Liver (tissue), 9 donors: ENCODE data around the gene CD1E. TPM values are rescaled to one million over a fixed set of nuclear protein-coding genes. Genes with fewer than 3 reads are reported as not detected.

ENCODE experiments used
- DNase-seq: peaks from one replicate; pipeline ENCODE4 v3.0.0-alpha.2; 2017; ENCODE audit warnings: low spot score
- H3K27ac ChIP-seq, 2 donors: one replicate each; pipeline ENCODE4 v1.7.0; 2013; ENCODE audit warnings: inconsistent platforms in 2 of 2, low read length in 2 of 2, control low read depth in 1 of 2, low read depth in 1 of 2, mild to moderate bottlenecking in 1 of 2
- H3K27me3 ChIP-seq, 4 donors: one replicate each; pipeline versions ENCODE4 v1.6.1 to v1.7.0; 2013; ENCODE audit warnings: low read length in 3 of 4, inconsistent platforms in 1 of 4, mild to moderate bottlenecking in 1 of 4, moderate library complexity in 1 of 4; ENCODE audit not compliant: control insufficient read depth in 4 of 4, insufficient read depth in 4 of 4
- H3K36me3 ChIP-seq, 4 donors: one replicate each; pipeline versions ENCODE4 v1.6.1 to v1.7.0; 2013; ENCODE audit warnings: low read length in 3 of 4, mild to moderate bottlenecking in 3 of 4, low read depth in 1 of 4, moderate library complexity in 1 of 4; ENCODE audit not compliant: control insufficient read depth in 4 of 4, insufficient read depth in 3 of 4
- H3K4me1 ChIP-seq, 4 donors: one replicate each; pipeline versions ENCODE4 v1.6.1 to v1.7.0; 2013; ENCODE audit warnings: low read length in 3 of 4, mild to moderate bottlenecking in 3 of 4, moderate library complexity in 1 of 4; ENCODE audit not compliant: control insufficient read depth in 4 of 4, insufficient read depth in 4 of 4
- H3K4me3 ChIP-seq, 3 donors: one replicate each; pipeline versions ENCODE4 v1.6.1 to v1.7.0; 2013; ENCODE audit warnings: low read length in 3 of 3, control low read depth in 1 of 3, low read depth in 1 of 3, mild to moderate bottlenecking in 1 of 3
- H3K9ac ChIP-seq, 2 donors: one replicate each; pipeline ENCODE4 v1.7.0; 2013; ENCODE audit warnings: low read length in 2 of 2, mild to moderate bottlenecking in 2 of 2, moderate library complexity in 2 of 2, control low read depth in 1 of 2, low read depth in 1 of 2
- H3K9me3 ChIP-seq, 4 donors: one replicate each; pipeline versions ENCODE4 v1.6.1 to v1.7.0; 2013; ENCODE audit warnings: low read length in 3 of 4; ENCODE audit not compliant: control insufficient read depth in 4 of 4
- ATF3 ChIP-seq: IDR thresholded peaks from 2 replicates; pipeline ENCODE4 v1.6.1; 2016; ENCODE audit warnings: antibody characterized with exemption
- CTCF ChIP-seq: fragments of 150-350 bp; IDR thresholded peaks from 2 replicates; pipeline ENCODE4 v1.5.1; 2017; ENCODE audit warnings: improper control_type of control experiment, low read depth, low read length; ENCODE audit not compliant: missing input control
- FOXA1 ChIP-seq: IDR thresholded peaks from 2 replicates; pipeline ENCODE4 v1.6.1; 2016; ENCODE audit warnings: antibody characterized with exemption
- FOXA2 ChIP-seq: IDR thresholded peaks from 2 replicates; pipeline ENCODE4 v1.6.1; 2016; ENCODE audit warnings: antibody characterized with exemption
- GABPA ChIP-seq, 2 donors: IDR thresholded peaks in 1 of 2; conservative IDR thresholded peaks in 1 of 2; 2 replicates each; pipeline ENCODE4 v1.6.1; 2016; ENCODE audit warnings: antibody characterized with exemption in 2 of 2, mild to moderate bottlenecking in 1 of 2, moderate library complexity in 1 of 2
- HNF4A ChIP-seq, 2 donors: conservative IDR thresholded peaks; 2 replicates each; pipeline ENCODE4 v1.6.1; 2016; ENCODE audit warnings: antibody characterized with exemption in 2 of 2, mild to moderate bottlenecking in 2 of 2
- HNF4G ChIP-seq: IDR thresholded peaks from 2 replicates; pipeline ENCODE4 v1.6.1; 2016; ENCODE audit warnings: antibody characterized with exemption
- JUND ChIP-seq, 2 donors: IDR thresholded peaks; 2 replicates each; pipeline ENCODE4 v1.6.1; 2016; ENCODE audit warnings: antibody characterized with exemption in 2 of 2
- MAX ChIP-seq: IDR thresholded peaks from 2 replicates; pipeline ENCODE4 v1.6.1; 2016; ENCODE audit warnings: antibody characterized with exemption
- NR2F2 ChIP-seq: IDR thresholded peaks from 2 replicates; pipeline ENCODE4 v1.6.1; 2016; ENCODE audit warnings: antibody characterized with exemption
- RAD21 ChIP-seq, 2 donors: IDR thresholded peaks; 2 replicates each; pipeline ENCODE4 v1.6.1; 2016; ENCODE audit warnings: antibody characterized with exemption in 2 of 2, mild to moderate bottlenecking in 2 of 2
- REST ChIP-seq: IDR thresholded peaks from 2 replicates; pipeline ENCODE4 v1.6.1; 2016; ENCODE audit warnings: antibody characterized with exemption, mild to moderate bottlenecking
- RXRA ChIP-seq, 2 donors: IDR thresholded peaks; 2 replicates each; pipeline ENCODE4 v1.6.1; 2017 to 2018; ENCODE audit warnings: antibody characterized with exemption in 2 of 2, mild to moderate bottlenecking in 1 of 2
- SP1 ChIP-seq: IDR thresholded peaks from 2 replicates; pipeline ENCODE4 v1.6.1; 2018; ENCODE audit warnings: antibody characterized with exemption, mild to moderate bottlenecking
- TAF1 ChIP-seq: conservative IDR thresholded peaks from 2 replicates; pipeline ENCODE4 v1.6.1; 2016; ENCODE audit warnings: antibody characterized with exemption, mild to moderate bottlenecking
- YY1 ChIP-seq: IDR thresholded peaks from 2 replicates; pipeline ENCODE4 v1.6.1; 2016; ENCODE audit warnings: antibody characterized with exemption, mild to moderate bottlenecking
- ZBTB33 ChIP-seq: IDR thresholded peaks from 2 replicates; pipeline ENCODE4 v1.6.1; 2016; ENCODE audit warnings: antibody characterized with exemption
- WGBS: extraction: QIAGEN DNeasy Blood & Tissue Kit; methylation state at CpG from one replicate; pipeline ENCODE4 v1.1.7; 2013; 5-methylcytosine and 5-hydroxymethylcytosine counted together
- polyA plus RNA-seq, 2 donors: library from polyadenylated mRNA; stranded (reverse) in 1 of 2; unstranded in 1 of 2; fragments of 200-250 nt in 1 of 2; fragments of >200 nt in 1 of 2; fragmentation: Nextera tagmentation in 1 of 2; extraction: Ambion mirVana in 1 of 2; gene quantifications; one replicate each; pipeline versions ENCODE4 v1.2.1 to v1.2.3, GENCODE V29; 2013 to 2015
- total RNA-seq, 2 donors: library from RNA; depleted of rRNA; stranded (reverse); fragments of >200 nt; gene quantifications; one replicate each; pipeline ENCODE4 v1.2.3, GENCODE V29; 2014
- donor health status: healthy.
- donor health status: healthy.
- donor health status: healthy.
- donor health status: healthy.
- donor health status: healthy.

CD1E gene
- total and polyA plus RNA-seq, 4 donors, result 0.09 to 0.56 (median 0.25) TPM; not detected in 1

GRCh38 chr1:158327481-158327880 lies 26.2 kb upstream of the CD1E start:
- H3K27ac ChIP-seq, result no peak overlapping the region
- H3K4me3 ChIP-seq, result no peak overlapping the region
- peaks cover 0 to 7% (median 0%) of the 10 kb centered on the region in 4 donors for H3K27me3 ChIP-seq
- H3K4me1 ChIP-seq, result no peaks in the 10 kb centered on the region
- no peak overlapping the region for H3K9ac ChIP-seq
- no peak for TF ChIP-seq MAX
- TF ChIP-seq RXRA (IDR thresholded peaks at IDR 0.05), result no peak
- TF ChIP-seq HNF4G, result no peak
- no peak for TF ChIP-seq FOXA2
- H3K9me3 ChIP-seq, result no peaks in the 10 kb centered on the region
- DNase-seq, result no peak
- H3K36me3 ChIP-seq, result no peaks in the 10 kb centered on the region

- no peak for TF ChIP-seq JUND (IDR thresholded peaks at IDR 0.05)
- TF ChIP-seq RXRA (IDR thresholded peaks at IDR 0.05), result no peak
- no peak for TF ChIP-seq CTCF
- no peak for TF ChIP-seq FOXA2
- no peak for TF ChIP-seq FOXA1
- no peak for TF ChIP-seq REST
- no peak for TF ChIP-seq RAD21 (IDR thresholded peaks at IDR 0.05)
- TF ChIP-seq NR2F2, result no peak
- Histone ChIP-seq H3K4me3 (no peak overlapping the region), H3K9me3 (no peaks in the 10 kb centered on the region), H3K27ac (no peak overlapping the region), H3K27me3 (peaks cover 0 to 7% (median 0%) of the 10 kb centered on the region in 4 donors), H3K9ac (no peak overlapping the region), H3K36me3 (no peaks in the 10 kb centered on the region), H3K4me1 (no peaks in the 10 kb centered on the region)
- no peak for DNase-seq
- WGBS, result 78% methylated on average over 3 of the region's 3 CpGs
These were observed 25.3 kb upstream of the CD1E start for GRCh38 chr1:158328426-158328825.

GRCh38 chr1:158329300-158329699 lies 24.4 kb upstream of the CD1E start:
- TF ChIP-seq REST (no peak), HNF4A (conservative IDR thresholded peaks at IDR 0.05) (no peak), YY1 (no peak), TAF1 (no peak), HNF4G (no peak), ATF3 (no peak), SP1 (no peak), GABPA (IDR thresholded peaks at IDR 0.05 in 1 of 2, conservative IDR thresholded peaks at IDR 0.05 in 1 of 2) (no peak), ZBTB33 (no peak), MAX (no peak), RAD21 (IDR thresholded peaks at IDR 0.05) (no peak)
- WGBS, result 79% methylated on average over 7 of the region's 7 CpGs
- H3K4me3 ChIP-seq, result no peak overlapping the region
- no peak overlapping the region for H3K27ac ChIP-seq
- H3K9me3 ChIP-seq, result no peaks in the 10 kb centered on the region
- no peaks in the 10 kb centered on the region for H3K36me3 ChIP-seq
- H3K9ac ChIP-seq, result no peak overlapping the region
- peaks cover 0 to under 1% (median 0%) of the 10 kb centered on the region in 4 donors for H3K27me3 ChIP-seq
- no peaks in the 10 kb centered on the region for H3K4me1 ChIP-seq
- DNase-seq, result no peak
